Dermis blood vessel endothelial cell (primary cell): Measurements from ENCODE around the gene TUBB4A. TPM values are rescaled to one million over a fixed set of nuclear protein-coding genes. Genes with fewer than 3 reads are reported as not detected.
A peak's percentile ranks its signal among the peaks of the same experiment; 100 is the strongest.
"Not testable (repeated sequence)": the region's sequence is repeated elsewhere in the genome, so short reads cannot be mapped to it uniquely, and the experiment has no call there.

Experiments
- DNase-seq: peaks from one replicate; pipeline ENCODE4 v3.0.0; 2010
- total RNA-seq: library from RNA; depleted of rRNA; stranded (reverse); fragments of >200 nt; gene quantifications from 2 replicates; pipeline ENCODE4 v1.2.3, GENCODE V29; 2014

Gene TUBB4A
- not detected in 2 replicates for total RNA-seq

DNA sequence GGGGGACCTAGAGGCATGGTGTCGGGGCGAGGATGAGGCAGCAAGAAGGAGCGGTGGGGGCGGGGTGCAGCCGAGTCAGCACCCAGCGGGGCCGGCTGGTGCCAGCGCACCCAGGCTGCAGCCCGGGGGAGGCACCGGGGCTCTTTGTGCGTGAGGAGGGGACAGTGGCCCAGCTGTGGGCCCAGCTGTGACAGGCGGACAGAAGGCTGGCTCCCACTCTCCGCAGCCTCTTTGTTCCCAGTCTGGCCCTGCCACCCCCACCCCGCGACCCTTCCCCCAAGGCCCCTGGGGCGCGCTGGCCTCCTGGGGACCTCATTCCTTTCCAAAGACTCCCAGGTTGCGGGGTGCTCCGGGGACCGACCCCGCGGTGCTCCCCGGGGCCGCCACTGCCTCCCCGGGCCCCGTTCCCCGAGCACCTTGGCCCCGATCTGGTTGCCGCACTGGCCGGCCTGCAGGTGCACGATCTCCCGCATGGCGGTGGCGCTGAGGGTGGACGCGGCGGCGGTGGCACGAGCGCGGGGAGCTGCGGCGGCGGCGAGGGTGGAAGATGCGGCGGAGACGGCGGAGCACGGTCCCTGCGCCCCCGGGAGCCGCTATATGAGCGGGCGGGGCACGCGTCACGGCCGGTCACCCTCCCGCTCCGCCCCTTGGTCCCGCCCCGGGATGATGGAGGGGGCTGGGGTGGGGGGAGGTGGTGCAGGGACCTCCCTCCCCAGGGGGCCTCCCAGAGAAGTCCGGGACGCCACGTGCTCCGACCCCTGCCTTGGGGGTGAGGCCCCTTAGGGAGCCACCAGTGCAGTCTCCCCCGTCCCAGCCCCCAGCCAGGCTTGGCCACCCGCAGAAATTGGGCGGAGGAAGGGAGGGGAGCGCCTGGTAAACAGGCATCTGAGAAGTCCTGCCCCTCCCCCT is at the start of gene TUBB4A:
Gene TUBB4A, minus strand, starts transcription at position 570 of the 909 bp plus-strand sequence. Its CDS starts 97 bp downstream, at position 473.
- DNase-seq: no peak

DNA sequence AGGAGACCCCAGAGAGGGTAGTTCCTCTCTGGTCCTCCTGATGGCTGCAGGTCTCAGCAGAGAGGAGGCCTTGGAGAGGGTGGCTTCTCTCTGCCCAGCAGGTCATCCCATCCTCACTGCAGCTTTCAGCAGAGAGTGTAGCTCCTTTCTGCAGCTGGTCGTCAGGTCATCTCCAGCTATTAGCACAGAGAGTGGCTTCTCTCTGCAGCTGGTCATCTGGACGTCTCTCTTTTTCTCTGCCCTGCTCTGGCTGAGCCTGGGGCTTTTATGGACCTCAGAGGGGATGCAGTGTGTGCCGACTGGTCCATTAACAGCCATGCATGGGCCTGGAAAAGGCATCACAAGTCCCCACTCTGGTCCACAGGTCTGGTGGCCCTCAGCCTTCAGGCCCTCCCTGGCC is 49.0 kb upstream of the TUBB4A start:
- no peak for DNase-seq

DNA sequence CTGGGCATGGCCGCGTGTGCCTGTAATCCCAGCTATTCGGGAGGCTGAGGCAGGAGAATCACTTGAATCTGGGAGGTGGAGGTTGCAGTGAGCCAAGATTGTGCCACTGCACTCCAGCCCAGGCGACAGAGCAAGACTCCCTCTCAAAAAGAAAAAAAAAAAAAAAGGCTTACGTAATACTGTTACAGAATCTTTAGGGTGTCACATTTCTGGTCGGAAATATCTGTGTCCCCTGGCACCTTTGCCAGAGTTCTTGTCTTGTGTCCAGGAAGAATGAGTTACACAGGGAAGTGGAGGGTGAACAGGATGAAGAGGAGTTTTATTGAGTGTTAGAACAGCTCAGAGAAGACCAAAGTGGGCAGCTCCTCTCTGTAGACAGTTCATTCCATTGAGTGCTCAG is 48.6 kb upstream of the TUBB4A start:
- DNase-seq: not testable (repeated sequence)

DNA sequence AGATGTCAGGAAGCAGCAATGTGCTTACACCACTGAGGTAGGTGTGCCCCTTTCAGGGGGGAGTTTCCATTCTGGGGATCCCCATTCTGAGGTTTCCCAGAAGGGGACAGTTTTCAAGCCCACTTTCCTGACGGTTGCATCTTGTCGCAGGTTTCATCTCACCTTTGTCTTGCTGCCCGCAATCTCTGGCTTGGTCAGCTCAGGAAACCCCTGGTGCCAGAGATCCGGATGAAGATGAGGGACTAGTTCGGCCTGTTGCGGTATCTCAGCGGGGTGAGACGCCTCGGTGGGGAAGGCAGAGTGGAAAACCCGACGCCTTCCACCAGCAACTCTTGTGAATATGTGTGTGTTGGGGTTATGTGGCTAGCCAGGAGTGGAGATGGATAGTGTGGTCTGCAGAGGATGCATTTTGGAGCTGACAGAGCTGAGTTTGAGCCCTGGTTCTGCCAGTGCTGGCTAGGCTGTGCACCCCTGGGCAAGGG is 41.8 kb upstream of the TUBB4A start:
- no peak for DNase-seq

DNA sequence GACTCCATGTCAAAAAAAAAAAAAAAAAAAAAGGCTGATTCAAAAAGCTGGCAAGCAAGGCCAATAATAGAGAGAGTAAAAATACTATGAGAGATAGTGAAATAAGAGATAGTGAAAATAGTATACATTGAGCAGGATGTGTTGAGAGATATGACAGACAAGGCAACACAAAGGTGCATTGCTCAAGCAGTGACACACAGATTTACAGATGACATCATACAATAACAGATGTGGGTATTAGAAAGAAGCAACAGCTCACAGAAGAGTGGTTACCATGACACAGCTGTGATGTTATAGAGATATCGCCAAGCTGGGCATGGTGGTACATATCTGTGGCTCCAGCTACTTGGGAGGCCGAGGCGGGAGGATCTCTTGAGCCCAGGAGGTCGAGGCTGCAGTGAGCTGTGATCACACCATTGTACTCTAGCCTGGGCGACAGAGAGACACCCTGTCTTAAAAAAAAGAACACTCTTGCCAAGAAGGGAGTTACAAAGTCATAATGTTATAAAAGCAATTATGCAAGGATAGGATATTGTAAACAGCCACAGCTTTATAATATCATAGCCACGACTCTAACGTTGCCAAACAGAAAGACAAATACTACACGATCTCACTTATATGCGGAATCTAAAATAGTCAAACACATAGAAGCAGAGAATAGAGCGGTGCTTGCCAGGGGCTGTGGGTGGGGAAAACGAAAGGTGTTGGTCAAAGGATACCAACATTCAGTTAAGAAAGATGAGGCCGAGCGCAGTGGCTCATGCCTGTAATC is 39.0 kb upstream of the TUBB4A start:
- DNase-seq: no peak

DNA sequence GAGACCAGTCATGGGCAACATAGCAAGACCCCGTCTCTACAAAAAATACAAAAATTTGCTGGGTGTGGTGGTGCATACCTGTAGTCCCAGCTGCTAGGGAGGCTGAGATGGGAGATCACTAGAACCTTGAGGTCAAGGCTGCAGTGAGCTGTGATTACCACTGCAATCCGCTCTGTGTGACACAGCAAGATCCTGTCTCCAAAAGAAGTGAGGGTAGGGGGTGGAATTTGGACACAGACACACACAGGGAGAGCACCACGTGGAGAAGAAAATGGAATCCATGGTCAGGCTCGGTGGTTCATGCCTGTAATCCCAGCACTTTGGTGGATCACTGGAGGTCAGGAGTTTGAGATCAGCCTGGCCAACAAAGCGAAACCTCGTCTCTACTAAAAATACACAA is 37.4 kb upstream of the TUBB4A start:
- DNase-seq: no peak

DNA sequence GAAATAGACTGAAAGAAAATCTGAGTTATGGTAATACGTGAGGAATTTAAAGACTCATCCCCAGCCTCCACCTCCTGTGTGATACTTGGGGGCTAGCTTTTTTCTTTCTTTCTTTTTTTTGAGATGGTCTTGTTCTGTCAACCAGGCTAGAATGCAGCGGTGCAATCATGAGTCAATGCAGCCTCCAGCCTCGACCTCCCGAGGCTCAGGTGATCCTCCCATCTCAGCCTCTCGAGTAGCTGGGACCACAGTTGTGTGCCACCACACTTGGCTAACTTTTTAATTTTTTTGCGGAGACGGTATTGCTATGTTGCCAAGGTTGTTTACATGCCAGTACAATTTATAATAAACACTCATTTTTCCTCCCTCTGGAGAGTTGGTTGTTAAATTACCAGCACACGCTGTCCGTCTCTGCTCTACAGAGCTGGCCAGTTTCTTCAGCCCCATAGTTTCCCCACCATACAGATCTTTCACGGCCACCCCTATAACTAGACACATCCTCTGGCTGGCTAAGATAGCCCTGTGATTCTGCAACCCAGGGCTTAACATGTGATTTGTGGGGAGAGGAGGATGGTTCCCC is 33.5 kb upstream of the TUBB4A start:
- no peak for DNase-seq

DNA sequence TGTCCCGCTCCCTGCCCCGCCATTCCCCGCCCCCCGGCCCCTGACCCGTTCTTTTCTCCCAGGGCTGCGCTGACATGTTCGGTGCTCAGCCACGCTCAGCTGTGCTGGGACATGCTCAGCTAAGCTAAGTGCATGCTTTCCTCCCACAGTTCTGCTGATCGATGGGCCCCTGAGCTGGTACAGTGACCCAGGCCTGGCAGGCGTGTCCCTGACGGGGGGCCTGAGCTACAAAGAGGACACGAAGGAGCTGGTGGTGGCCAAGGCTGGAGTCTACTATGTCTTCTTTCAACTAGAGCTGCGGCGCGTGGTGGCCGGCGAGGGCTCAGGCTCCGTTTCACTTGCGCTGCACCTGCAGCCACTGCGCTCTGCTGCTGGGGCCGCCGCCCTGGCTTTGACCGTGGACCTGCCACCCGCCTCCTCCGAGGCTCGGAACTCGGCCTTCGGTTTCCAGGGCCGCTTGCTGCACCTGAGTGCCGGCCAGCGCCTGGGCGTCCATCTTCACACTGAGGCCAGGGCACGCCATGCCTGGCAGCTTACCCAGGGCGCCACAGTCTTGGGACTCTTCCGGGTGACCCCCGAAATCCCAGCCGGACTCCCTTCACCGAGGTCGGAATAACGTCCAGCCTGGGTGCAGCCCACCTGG is 32.5 kb upstream of the TUBB4A start:
- no peak for DNase-seq

DNA sequence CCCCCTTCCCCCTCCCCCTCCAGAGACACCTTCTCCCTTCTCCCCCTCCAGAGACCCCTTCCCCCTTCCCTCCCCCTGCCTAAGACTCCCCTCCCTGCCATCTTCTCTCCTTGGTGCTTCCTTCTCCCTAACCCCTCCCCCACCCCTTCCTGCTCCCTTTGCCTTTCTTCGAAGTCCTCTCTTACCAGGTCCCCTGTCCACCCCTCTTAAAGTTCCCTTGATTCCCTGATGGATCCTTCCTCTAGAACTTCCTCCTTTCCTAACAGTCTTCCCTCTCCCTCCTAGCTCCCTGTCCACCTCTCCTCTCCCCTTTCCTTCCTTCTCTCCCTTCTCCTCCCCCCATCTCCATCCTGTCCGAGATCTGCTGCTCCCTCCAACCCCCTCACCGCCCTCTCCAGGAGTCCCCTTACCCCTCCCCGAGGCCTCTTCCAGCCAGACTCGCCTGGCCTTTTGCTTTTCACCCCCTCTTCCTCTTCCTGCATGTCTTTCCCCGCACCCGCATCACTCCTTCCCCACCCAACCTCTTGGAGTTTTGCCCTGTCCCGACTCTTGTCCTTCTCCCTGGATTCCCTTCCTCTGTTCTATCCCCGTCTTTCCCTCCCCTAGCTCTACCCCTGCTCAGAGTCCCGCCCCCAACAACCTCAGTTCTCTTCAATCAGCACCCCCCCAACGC is 31.8 kb upstream of the TUBB4A start:
- no peak for DNase-seq

DNA sequence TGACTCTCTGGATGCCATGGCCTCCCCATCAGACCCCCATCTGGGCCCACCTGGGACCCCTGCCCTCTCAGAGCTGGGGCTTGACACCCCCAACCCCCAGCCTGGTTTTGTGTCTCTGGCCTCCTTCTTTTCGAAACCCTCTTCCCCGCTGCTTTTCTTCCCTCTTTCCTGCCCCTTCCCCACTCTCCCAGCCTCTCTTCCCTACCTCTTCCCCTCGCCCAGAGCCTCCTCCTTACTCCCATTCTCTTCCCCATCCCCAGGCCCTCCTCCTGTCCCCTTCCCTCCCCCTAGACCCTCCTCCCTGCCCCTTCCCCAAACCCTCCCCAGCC is 30.9 kb upstream of the TUBB4A start:
- no peak for DNase-seq

DNA sequence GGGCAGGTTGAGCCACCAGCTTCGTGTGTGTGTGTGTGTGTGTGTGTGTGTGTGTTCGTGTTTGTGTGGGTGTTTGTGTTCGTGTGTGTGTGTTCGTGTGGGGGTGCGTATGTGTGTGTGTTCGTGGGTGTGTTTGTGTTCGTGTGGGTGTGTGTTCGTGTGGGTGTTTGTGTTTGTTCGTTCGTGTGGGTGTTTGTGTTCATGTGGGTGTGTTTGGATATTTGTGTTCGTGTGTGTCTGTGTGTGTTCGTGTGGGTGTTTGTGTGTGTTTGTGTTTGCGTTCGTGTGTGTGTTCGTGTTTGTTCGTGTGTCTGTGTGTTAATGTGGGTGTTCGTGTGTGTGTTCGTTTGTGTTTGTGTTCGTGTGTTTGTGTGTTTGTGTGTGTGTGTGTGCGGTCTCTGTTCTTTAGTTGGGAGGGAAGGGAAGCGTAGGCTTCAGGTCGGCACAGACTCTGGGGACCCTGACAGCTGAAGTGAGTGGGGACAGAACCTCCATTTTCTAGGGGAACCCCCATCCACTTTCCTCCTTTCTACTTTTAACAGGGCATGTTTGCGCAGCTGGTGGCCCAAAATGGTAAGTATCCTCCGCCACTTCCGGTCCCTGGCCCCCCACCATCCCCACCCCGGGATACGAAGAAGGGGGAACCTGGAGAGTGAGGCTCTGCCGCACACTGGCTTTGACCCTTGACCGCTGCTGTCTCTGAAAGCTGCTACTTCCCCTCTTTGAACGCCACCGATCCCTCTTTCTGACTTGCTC is 30.3 kb upstream of the TUBB4A start:
- no peak for DNase-seq

DNA sequence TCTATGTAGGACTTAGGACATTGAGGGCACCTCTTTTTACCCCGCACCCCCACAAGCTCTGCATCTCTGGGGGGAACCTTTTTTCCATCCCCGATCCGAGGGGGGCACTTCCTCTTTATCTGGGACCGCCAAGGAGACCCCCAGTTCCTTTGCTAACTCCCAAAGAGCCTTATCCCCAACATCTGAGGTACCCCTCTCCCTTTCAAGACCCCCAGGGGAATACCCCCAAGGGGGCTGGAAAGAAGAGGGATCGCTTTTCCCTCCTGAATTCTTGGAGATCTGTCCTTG is 29.8 kb upstream of the TUBB4A start:
- DNase-seq: no peak

DNA sequence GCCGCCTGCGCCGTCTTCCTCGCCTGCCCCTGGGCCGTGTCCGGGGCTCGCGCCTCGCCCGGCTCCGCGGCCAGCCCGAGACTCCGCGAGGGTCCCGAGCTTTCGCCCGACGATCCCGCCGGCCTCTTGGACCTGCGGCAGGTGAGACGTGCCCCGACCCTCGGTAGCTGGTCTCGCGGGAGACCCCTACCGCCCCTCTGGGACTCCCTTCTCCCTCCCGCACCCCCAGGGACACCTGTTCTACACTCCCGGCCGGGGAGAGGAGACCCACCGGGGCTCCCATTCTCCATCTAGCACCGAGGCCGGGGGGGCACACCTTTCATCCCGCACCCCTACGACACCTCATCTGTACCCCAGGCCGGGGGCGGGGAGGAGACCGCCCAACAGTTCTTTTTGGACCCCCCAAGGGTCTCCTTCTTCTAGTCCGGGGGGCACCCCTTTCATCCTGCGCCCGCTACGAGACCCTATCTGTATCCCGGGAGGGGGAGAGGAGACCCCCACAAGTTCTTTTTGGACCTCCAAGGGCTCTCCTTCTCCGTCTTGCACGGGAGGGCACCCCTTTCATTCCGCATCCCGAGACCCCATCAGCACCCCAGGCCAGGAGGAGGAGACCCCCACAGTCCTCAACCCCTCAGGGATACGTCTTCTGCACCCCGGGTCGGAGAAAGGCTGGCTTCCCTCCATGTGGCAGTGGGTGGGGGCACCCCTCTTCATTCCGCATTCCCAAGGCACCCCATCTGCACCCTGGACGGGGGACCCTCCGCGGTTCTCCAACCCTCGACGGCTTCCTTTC is 29.2 kb upstream of the TUBB4A start:
- no peak for DNase-seq

DNA sequence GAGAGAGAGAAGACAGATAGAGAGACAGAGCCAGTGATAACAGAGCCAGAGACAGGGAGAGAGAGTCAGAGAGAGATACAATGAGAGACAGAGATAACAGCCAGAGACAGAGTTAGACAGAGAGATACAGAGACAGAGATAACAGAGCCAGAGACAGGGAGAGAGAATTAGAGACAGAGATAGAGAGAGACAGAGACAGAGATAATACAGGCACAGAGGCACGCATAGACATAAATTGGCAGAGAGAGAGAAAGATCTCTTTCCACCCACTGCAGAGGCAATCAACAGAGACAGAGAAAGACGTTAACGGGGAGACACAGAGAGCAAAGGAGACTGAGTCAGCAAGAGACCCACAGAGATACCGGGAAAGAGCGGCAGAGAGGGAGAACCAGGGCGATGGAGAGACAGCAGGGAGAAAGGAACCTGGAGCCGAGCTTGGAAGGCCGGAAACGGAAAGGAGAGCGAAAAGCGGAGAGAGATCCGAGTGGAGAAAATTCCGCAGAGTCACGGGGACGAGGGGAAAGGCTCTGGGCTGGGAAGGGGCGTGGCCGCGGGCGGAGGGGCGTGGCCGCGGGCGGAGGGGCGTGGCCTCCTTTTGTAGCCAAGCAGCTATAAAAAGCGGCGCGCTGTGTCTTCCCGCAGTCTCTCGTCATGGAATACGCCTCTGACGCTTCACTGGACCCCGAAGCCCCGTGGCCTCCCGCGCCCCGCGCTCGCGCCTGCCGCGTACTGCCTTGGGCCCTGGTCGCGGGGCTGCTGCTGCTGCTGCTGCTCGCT is 28.5 kb upstream of the TUBB4A start, which contains the start of gene TNFSF9:
Gene TNFSF9, plus strand, starts transcription at position 641 of the 777 bp plus-strand sequence. Its CDS starts 11 bp downstream, at position 652.
- peak; percentile 81 for DNase-seq

DNA sequence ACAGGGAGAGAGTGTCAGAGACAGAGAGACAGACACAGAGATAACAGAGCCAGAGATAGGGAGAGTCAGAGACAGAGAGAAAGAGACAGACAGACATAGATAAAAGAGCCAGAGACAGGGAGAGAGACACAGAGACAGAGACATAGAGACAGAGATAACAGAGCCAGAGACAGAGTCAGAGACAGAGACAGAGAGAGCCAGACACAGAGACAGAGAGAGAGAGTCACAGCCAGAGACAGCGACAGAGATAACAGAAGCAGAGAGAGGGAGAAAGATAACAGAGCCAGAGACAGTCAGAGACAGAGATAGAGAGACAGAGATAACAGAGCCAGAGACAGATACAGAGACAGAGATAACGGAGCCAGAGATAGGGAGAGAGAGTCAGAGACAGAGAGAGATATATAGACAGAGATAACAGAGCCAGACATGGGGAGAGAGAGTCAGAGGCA is 27.9 kb upstream of the TUBB4A start:
- no peak for DNase-seq

DNA sequence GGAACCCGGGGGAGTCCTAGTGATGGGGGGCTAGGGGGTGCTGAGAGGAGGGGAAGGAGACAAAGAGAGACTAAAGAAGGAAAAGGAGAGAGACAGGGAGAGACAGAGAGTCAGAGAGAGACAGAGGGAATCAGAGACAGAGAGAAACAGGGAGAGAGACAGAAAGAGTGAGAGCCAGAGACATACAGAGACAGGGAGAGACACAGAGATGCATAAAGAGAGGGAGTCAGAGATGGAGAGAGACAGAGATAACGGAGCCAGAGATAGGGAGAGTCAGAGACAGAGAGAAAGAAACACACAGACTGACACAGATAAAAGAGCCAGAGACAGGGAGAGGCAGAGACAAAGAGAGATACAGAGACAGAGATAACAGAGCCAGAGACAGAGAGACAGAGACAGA is 27.2 kb upstream of the TUBB4A start:
- no peak for DNase-seq

DNA sequence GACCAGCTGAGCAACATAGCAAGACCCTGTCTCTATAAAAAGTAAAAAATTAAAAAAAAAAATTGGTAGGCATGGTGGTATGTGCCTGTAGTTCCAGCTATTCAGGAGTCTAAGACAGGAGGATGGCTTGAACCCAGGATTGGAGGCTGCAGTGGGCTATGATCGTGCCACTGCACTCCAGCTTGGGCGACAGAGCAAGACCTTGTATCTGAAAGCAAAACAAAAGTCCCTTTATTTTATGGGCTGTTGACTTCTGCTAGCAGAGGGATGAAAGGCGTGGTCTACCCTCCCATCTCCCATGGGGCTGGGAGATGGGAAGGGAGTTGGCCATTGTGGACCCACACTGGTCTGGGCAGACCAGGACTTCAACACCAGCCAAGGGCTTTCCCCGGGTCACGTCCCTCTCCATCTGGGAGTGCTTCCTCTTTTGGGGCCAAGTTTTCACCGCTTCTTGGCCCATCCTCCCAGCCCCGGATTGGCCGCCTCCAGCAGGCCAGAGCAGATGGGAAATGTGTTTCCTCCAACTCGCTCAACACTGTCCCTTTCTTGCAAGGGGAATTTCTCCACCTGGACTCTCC is 26.5 kb upstream of the TUBB4A start:
- DNase-seq: peak; percentile 44

DNA sequence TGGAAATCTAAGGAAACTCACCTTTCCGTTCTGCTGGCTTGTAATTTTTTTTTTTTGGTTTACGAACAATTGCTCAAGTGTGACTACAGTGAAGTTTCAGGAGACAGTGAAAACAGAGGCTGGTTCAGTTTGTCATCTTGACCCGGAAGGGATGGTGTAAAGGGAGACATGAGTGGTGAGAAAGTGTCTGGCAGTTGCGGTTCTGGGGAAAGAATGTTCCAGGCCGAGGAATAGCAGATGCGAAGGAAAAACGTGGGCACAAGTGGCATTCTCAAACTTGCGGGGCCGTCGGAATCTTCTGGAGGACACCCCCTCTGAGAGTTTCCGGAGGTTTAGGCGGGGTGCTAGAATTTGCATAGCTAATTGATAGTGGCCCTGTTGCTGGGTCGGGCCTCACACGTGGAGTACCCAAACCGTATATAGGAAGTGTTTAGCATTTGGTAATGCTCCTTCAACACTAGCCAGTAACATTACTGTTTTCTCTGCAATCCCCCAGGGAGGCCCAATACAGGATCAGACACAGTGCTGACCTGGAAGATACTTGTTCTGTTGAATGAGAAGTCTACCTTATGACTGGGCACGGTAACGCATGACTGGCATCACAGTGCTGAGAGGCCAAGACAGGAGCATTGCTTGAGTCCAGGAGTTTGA is 25.9 kb upstream of the TUBB4A start:
- DNase-seq: no peak

DNA sequence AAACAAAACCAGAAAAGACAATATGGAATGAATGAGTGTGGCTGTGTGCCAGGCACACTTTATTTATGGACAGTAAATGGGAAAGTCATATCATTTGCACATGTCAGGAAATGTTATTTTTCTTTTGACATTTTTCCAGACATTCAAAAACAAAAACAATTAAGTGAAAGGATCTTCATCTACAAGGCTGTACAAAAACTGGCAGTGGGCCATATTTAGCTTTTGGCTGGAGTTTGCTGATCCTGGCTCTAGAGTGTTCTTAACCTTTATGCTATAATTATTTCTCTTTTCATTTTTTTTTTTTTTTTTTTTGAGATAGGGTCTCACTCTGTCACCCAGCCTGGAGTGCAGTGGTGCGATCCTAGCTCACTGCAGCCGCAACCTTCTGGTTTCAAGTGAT is 22.2 kb upstream of the TUBB4A start:
- DNase-seq: peak; percentile 74
